ENCODE data around the gene MEX3D. TPM values are rescaled to one million over a fixed set of nuclear protein-coding genes. Genes with fewer than 3 reads are reported as not detected.
"Not testable (repeated sequence)": the region's sequence is repeated elsewhere in the genome, so short reads cannot be mapped to it uniquely, and the experiment has no call there.

The MEX3D gene
- total RNA-seq, 4 donors from 2014 or later, result 21.4 to 26.6 (median 23.0) TPM

- Histone ChIP-seq H3K4me1 (peaks cover 0 to 1% (median 0%) of the 10 kb centered on the region in 3 donors), H3K27me3 (peaks cover 0 to 4% (median 0%) of the 10 kb centered on the region in 4 donors), H3K9me3 (no peaks in the 10 kb centered on the region), H3K36me3 (peaks cover 0 to 16% (median 0%) of the 10 kb centered on the region in 3 donors), H3K27ac (no peak overlapping the region), H3K4me3 (no peak overlapping the region)
- intact Hi-C loops (cut with DNase I), result no loop called here
- no peak for DNase-seq
- WGBS, 2 donors, result 75 to 76% methylated on average over 16 of the region's 17 CpGs
- TF ChIP-seq, protein P1, sequence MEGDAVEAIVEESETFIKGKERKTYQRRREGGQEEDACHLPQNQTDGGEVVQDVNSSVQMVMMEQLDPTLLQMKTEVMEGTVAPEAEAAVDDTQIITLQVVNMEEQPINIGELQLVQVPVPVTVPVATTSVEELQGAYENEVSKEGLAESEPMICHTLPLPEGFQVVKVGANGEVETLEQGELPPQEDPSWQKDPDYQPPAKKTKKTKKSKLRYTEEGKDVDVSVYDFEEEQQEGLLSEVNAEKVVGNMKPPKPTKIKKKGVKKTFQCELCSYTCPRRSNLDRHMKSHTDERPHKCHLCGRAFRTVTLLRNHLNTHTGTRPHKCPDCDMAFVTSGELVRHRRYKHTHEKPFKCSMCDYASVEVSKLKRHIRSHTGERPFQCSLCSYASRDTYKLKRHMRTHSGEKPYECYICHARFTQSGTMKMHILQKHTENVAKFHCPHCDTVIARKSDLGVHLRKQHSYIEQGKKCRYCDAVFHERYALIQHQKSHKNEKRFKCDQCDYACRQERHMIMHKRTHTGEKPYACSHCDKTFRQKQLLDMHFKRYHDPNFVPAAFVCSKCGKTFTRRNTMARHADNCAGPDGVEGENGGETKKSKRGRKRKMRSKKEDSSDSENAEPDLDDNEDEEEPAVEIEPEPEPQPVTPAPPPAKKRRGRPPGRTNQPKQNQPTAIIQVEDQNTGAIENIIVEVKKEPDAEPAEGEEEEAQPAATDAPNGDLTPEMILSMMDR (IDR thresholded peaks at IDR 0.05), result no peak
- no peak for TF ChIP-seq POLR2A (IDR thresholded peaks at IDR 0.05)
Measured at GRCh38 chr19:1551068-1552040, 16.8 kb downstream of the MEX3D start.

DNA sequence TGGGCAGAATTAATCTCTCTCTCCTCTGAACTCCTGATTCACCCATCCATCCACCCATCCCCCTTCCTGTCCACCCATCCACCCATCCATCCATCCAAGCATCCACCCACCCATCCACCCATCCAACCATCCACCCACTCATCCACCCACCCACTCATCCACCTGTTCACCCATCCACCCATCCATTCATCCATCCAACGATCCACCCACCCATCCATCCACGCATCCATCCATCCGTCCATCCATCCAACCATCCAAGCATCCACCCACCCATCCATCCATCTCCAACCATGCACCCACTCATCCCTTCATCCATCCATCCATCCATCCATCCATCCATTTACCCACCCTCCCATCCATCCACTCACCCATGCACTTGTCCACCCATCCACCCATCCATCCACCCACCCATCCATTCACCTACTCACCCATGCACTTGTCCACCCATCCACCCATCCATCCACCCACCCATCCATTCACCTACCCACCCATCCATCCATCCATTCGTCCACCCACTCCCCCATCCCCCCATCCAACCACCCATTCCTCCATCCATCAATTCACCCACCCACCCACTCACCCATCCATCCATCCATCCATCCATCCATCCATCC, 18.7 kb downstream of the MEX3D start:
- DNase-seq, result no peak
- Histone ChIP-seq H3K4me1 (peaks cover 0 to 6% (median 4%) of the 10 kb centered on the region in 3 donors), H3K4me3 (no peak overlapping the region), H3K9me3 (no peaks in the 10 kb centered on the region), H3K27me3 (peaks cover 0 to 16% (median 0%) of the 10 kb centered on the region in 4 donors), H3K27ac (no peak overlapping the region), H3K36me3 (no peaks in the 10 kb centered on the region)
- WGBS, 2 donors, result 75 to 83% methylated on average over 4 of the region's 4 CpGs
- TF ChIP-seq, protein P1 (IDR thresholded peaks at IDR 0.05), result no peak
- no peak for TF ChIP-seq POLR2A (IDR thresholded peaks at IDR 0.05)
- intact Hi-C loops (cut with DNase I), result loop anchor here (5.0 to 10.0 kb wide), 2 partner anchors 123 to 255 kb away; no protein-coding TSS in a partner anchor

DNA sequence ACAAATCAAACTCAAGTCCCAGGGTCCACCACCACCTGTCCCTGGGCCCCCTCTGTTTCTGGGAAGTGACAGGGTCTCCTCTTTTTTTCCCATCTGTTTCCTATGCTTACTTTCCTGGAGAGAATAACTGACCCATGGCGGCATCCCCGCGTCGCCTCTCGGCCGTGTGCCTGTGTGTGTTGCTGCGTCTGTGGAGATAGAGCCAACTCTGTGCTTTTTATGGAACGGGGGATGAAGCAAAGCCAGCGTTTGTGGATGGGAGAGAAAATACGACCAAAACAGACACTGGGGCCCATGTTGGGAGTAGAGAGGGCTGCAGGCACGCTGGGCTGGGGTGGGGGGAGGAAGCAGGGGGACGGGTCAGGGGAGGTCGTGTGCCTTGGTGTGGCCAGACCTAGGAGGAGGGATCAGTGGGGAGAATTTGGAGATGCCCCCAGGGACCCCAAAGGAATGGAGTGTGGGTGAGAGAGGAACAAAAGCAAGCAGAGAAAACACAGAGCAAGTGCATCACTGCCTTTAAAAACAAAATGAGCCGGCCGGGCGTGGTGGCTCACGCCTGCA, 27.7 kb downstream of the MEX3D start:
- no peak for DNase-seq
- Histone ChIP-seq H3K36me3 (no peaks in the 10 kb centered on the region), H3K27me3 (peaks cover 0 to 61% (median 0%) of the 10 kb centered on the region in 4 donors), H3K4me3 (no peak overlapping the region), H3K4me1 (peaks cover 0 to 14% (median 0%) of the 10 kb centered on the region in 3 donors), H3K9me3 (no peaks in the 10 kb centered on the region), H3K27ac (peak overlapping the region in 3 of 4 donors; percentile 9 to 44 (median 42))
- intact Hi-C loops (cut with DNase I), result loop anchor here (10.0 kb wide), 1 partner anchor 264 kb away; no protein-coding TSS in a partner anchor
- WGBS, 2 donors, result 31 to 33% methylated on average over 8 of the region's 17 CpGs
- TF ChIP-seq POLR2A (IDR thresholded peaks at IDR 0.05), result no peak
- TF ChIP-seq, protein P1 (IDR thresholded peaks at IDR 0.05), result no peak

DNA sequence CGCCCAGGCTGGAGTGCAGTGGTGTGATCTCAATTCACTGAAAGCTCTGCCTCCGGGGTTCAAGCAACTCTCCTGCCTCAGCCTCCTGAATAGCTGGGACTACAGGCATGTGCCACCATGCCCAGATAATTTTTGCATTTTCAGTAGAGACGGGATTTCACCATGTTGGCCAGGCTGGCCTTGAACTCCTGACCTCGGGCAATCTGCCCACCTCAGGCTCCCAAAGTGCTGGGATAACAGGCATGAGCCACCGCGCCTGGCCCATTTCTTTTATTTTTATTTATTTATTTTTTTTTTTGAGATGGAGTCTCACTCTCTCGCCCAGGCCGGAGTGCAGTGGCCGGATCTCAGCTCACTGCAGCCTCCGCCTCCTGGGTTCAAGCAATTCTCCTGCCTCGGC, 28.4 kb downstream of the MEX3D start:
- not testable (repeated sequence) for H3K36me3 ChIP-seq, H3K4me3 ChIP-seq, DNase-seq, H3K9me3 ChIP-seq
- peak overlapping the region in 1 of 4 donors; percentile 44 for H3K27ac ChIP-seq
- 81 to 83% methylated on average over 8 of the region's 11 CpGs for whole genome bisulfite sequencing, 2 donors
- H3K27me3 ChIP-seq, result peaks cover 0 to 63% (median 0%) of the 10 kb centered on the region in 4 donors
- peaks cover 0 to 14% (median 0%) of the 10 kb centered on the region in 3 donors for H3K4me1 ChIP-seq
- intact Hi-C loops (cut with DNase I), result loop anchor here (10.0 kb wide), 1 partner anchor 265 kb away; no protein-coding TSS in a partner anchor

GRCh38 chr19:1538978-1539377, 29.1 kb downstream of the MEX3D start:
- TF ChIP-seq, protein P1 (IDR thresholded peaks at IDR 0.05), result no peak
- TF ChIP-seq POLR2A (IDR thresholded peaks at IDR 0.05), result no peak
- Histone ChIP-seq H3K4me3 (no peak overlapping the region), H3K36me3 (no peaks in the 10 kb centered on the region), H3K27ac (no peak overlapping the region), H3K4me1 (peaks cover 0 to 14% (median 0%) of the 10 kb centered on the region in 3 donors), H3K27me3 (peaks cover 0 to 64% (median 0%) of the 10 kb centered on the region in 4 donors), H3K9me3 (no peaks in the 10 kb centered on the region)
- no peak for DNase-seq
- intact Hi-C loops (cut with DNase I), result no loop called here
- WGBS, 2 donors, result 16 to 26% methylated on average over 15 of the region's 15 CpGs

- H3K4me3 ChIP-seq; H3K27ac ChIP-seq; DNase-seq; H3K36me3 ChIP-seq; intact Hi-C loops (cut with DNase I); H3K9me3 ChIP-seq: not testable (repeated sequence)
- H3K4me1 ChIP-seq, result peaks cover 0 to 13% (median 0%) of the 10 kb centered on the region in 3 donors
- WGBS, 2 donors, result 90 to 95% methylated on average over 5 to 7 of the region's 7 CpGs
- H3K27me3 ChIP-seq, result peaks cover 0 to 67% (median 0%) of the 10 kb centered on the region in 4 donors
Measured at GRCh38 chr19:1535699-1536098, 32.4 kb downstream of the MEX3D start.

All from esophagus squamous epithelium (tissue), 5 donors.